ENCODE data around the gene CELA3A.
A peak's percentile ranks its signal among the peaks of the same experiment; 100 is the strongest.
"Not testable (repeated sequence)": the region's sequence is repeated elsewhere in the genome, so short reads cannot be mapped to it uniquely, and the experiment has no call there.

The CELA3A gene

GRCh38 chr1:22012752-22013151 is 11.3 kb downstream of the CELA3A start:
- not testable (repeated sequence) for H3K9me3 ChIP-seq (ENCODE audit: control insufficient read depth, low read length); H3K27me3 ChIP-seq (ENCODE audit: control insufficient read depth, insufficient read depth, low read length, poor library complexity, severe bottlenecking); H3K36me3 ChIP-seq (ENCODE audit: control insufficient read depth, insufficient read depth, low read length); H3K4me1 ChIP-seq (ENCODE audit: control insufficient read depth, insufficient read depth, low read length); H3K27ac ChIP-seq (ENCODE audit: insufficient read depth, low read depth, low read length, poor library complexity, severe bottlenecking); H3K4me3 ChIP-seq (ENCODE audit: insufficient read depth, low read depth, low read length)
- 90 to 92% methylated on average over 2 to 3 of the region's 4 CpGs for WGBS, 2 experiments

GRCh38 chr1:22014575-22015206 is 13.2 kb downstream of the CELA3A start:
- WGBS, 2 experiments, result 88 to 90% methylated on average over 13 of the region's 13 CpGs
- H3K4me1 ChIP-seq (ENCODE audit: control insufficient read depth, insufficient read depth, low read length); H3K27ac ChIP-seq (ENCODE audit: insufficient read depth, low read depth, low read length, poor library complexity, severe bottlenecking); H3K4me3 ChIP-seq (ENCODE audit: insufficient read depth, low read depth, low read length); H3K9me3 ChIP-seq (ENCODE audit: control insufficient read depth, low read length); H3K27me3 ChIP-seq (ENCODE audit: control insufficient read depth, insufficient read depth, low read length, poor library complexity, severe bottlenecking); H3K36me3 ChIP-seq (ENCODE audit: control insufficient read depth, insufficient read depth, low read length): not testable (repeated sequence)

GRCh38 chr1:22018583-22019559 is 17.4 kb downstream of the CELA3A start:
- 77 to 83% methylated on average over 9 to 10 of the region's 10 CpGs for WGBS, 2 experiments
- Histone ChIP-seq H3K27ac (ENCODE audit: insufficient read depth, low read depth, low read length, poor library complexity, severe bottlenecking) (no peak overlapping the region), H3K9me3 (ENCODE audit: control insufficient read depth, low read length) (no peaks in the 10 kb centered on the region), H3K4me1 (ENCODE audit: control insufficient read depth, insufficient read depth, low read length) (no peaks in the 10 kb centered on the region), H3K36me3 (ENCODE audit: control insufficient read depth, insufficient read depth, low read length) (no peaks in the 10 kb centered on the region), H3K27me3 (ENCODE audit: control insufficient read depth, insufficient read depth, low read length, poor library complexity, severe bottlenecking) (no peaks in the 10 kb centered on the region), H3K4me3 (ENCODE audit: insufficient read depth, low read depth, low read length) (no peak overlapping the region)

- H3K9me3 ChIP-seq (ENCODE audit: control insufficient read depth, low read length), result no peaks in the 10 kb centered on the region
- H3K4me3 ChIP-seq (ENCODE audit: insufficient read depth, low read depth, low read length), result no peak overlapping the region
- H3K27me3 ChIP-seq (ENCODE audit: control insufficient read depth, insufficient read depth, low read length, poor library complexity, severe bottlenecking), result no peaks in the 10 kb centered on the region
- peaks cover 6% of the 10 kb centered on the region for H3K4me1 ChIP-seq (ENCODE audit: control insufficient read depth, insufficient read depth, low read length)
- 91 to 97% methylated on average over 6 of the region's 6 CpGs for WGBS, 2 experiments
- H3K27ac ChIP-seq (ENCODE audit: insufficient read depth, low read depth, low read length, poor library complexity, severe bottlenecking), result no peak overlapping the region
- H3K36me3 ChIP-seq (ENCODE audit: control insufficient read depth, insufficient read depth, low read length), result no peaks in the 10 kb centered on the region
These were observed 19.6 kb downstream of the CELA3A start for GRCh38 chr1:22021061-22021460.

GRCh38 chr1:22024485-22025367 is 23.3 kb downstream of the CELA3A start:
- H3K9me3 ChIP-seq (ENCODE audit: control insufficient read depth, low read length), result no peaks in the 10 kb centered on the region
- 27 to 32% methylated on average over 33 of the region's 33 CpGs for WGBS, 2 experiments
- H3K36me3 ChIP-seq (ENCODE audit: control insufficient read depth, insufficient read depth, low read length), result no peaks in the 10 kb centered on the region

GRCh38 chr1:22025368-22026155 is 24.1 kb downstream of the CELA3A start:
- H3K27ac ChIP-seq (ENCODE audit: insufficient read depth, low read depth, low read length, poor library complexity, severe bottlenecking), result peak overlapping the region; percentile 88
- WGBS, 2 experiments, result 0 to 1% methylated on average over 42 of the region's 42 CpGs
- peaks cover 6% of the 10 kb centered on the region for H3K4me1 ChIP-seq (ENCODE audit: control insufficient read depth, insufficient read depth, low read length)
- peak overlapping the region; percentile 97 for H3K4me3 ChIP-seq (ENCODE audit: insufficient read depth, low read depth, low read length)
- no peaks in the 10 kb centered on the region for H3K27me3 ChIP-seq (ENCODE audit: control insufficient read depth, insufficient read depth, low read length, poor library complexity, severe bottlenecking)
- H3K36me3 ChIP-seq (ENCODE audit: control insufficient read depth, insufficient read depth, low read length), result peaks cover 6% of the 10 kb centered on the region
- H3K9me3 ChIP-seq (ENCODE audit: control insufficient read depth, low read length), result no peaks in the 10 kb centered on the region

More at GRCh38 chr1:22024485-22025367, 23.3 kb downstream of the CELA3A start:
- H3K4me3 ChIP-seq (ENCODE audit: insufficient read depth, low read depth, low read length), result peak overlapping the region; percentile 97
- no peaks in the 10 kb centered on the region for H3K27me3 ChIP-seq (ENCODE audit: control insufficient read depth, insufficient read depth, low read length, poor library complexity, severe bottlenecking)
- H3K4me1 ChIP-seq (ENCODE audit: control insufficient read depth, insufficient read depth, low read length), result peaks cover 6% of the 10 kb centered on the region
- peak overlapping the region; percentile 88 for H3K27ac ChIP-seq (ENCODE audit: insufficient read depth, low read depth, low read length, poor library complexity, severe bottlenecking)

GRCh38 chr1:22026924-22027289 is 25.4 kb downstream of the CELA3A start:
- 92 to 95% methylated on average over 3 of the region's 3 CpGs for WGBS, 2 experiments
- peaks cover 7% of the 10 kb centered on the region for H3K36me3 ChIP-seq (ENCODE audit: control insufficient read depth, insufficient read depth, low read length)
- no peak overlapping the region for H3K27ac ChIP-seq (ENCODE audit: insufficient read depth, low read depth, low read length, poor library complexity, severe bottlenecking)
- no peaks in the 10 kb centered on the region for H3K9me3 ChIP-seq (ENCODE audit: control insufficient read depth, low read length)
- no peaks in the 10 kb centered on the region for H3K27me3 ChIP-seq (ENCODE audit: control insufficient read depth, insufficient read depth, low read length, poor library complexity, severe bottlenecking)
- H3K4me3 ChIP-seq (ENCODE audit: insufficient read depth, low read depth, low read length), result no peak overlapping the region
- peaks cover 6% of the 10 kb centered on the region for H3K4me1 ChIP-seq (ENCODE audit: control insufficient read depth, insufficient read depth, low read length)

- Histone ChIP-seq H3K9me3 (ENCODE audit: control insufficient read depth, low read length) (no peaks in the 10 kb centered on the region), H3K4me1 (ENCODE audit: control insufficient read depth, insufficient read depth, low read length) (no peaks in the 10 kb centered on the region), H3K27me3 (ENCODE audit: control insufficient read depth, insufficient read depth, low read length, poor library complexity, severe bottlenecking) (no peaks in the 10 kb centered on the region), H3K36me3 (ENCODE audit: control insufficient read depth, insufficient read depth, low read length) (peaks cover 7% of the 10 kb centered on the region), H3K27ac (ENCODE audit: insufficient read depth, low read depth, low read length, poor library complexity, severe bottlenecking) (no peak overlapping the region), H3K4me3 (ENCODE audit: insufficient read depth, low read depth, low read length) (no peak overlapping the region)
- WGBS, 2 experiments, result 92 to 96% methylated on average over 4 of the region's 4 CpGs
These were observed 28.6 kb downstream of the CELA3A start for GRCh38 chr1:22030057-22030456.

- H3K9me3 ChIP-seq (ENCODE audit: control insufficient read depth, low read length), result no peaks in the 10 kb centered on the region
- 94% methylated on average over 3 of the region's 3 CpGs for WGBS, 2 experiments
- H3K4me3 ChIP-seq (ENCODE audit: insufficient read depth, low read depth, low read length), result no peak overlapping the region
- no peak overlapping the region for H3K27ac ChIP-seq (ENCODE audit: insufficient read depth, low read depth, low read length, poor library complexity, severe bottlenecking)
- H3K27me3 ChIP-seq (ENCODE audit: control insufficient read depth, insufficient read depth, low read length, poor library complexity, severe bottlenecking), result no peaks in the 10 kb centered on the region
- no peaks in the 10 kb centered on the region for H3K4me1 ChIP-seq (ENCODE audit: control insufficient read depth, insufficient read depth, low read length)
- peaks cover 7% of the 10 kb centered on the region for H3K36me3 ChIP-seq (ENCODE audit: control insufficient read depth, insufficient read depth, low read length)
These were observed 29.0 kb downstream of the CELA3A start for GRCh38 chr1:22030473-22030872.

All from ectodermal cell (in vitro differentiated cells).